ENCODE data around the gene PTPN3.

Gene PTPN3

DNA sequence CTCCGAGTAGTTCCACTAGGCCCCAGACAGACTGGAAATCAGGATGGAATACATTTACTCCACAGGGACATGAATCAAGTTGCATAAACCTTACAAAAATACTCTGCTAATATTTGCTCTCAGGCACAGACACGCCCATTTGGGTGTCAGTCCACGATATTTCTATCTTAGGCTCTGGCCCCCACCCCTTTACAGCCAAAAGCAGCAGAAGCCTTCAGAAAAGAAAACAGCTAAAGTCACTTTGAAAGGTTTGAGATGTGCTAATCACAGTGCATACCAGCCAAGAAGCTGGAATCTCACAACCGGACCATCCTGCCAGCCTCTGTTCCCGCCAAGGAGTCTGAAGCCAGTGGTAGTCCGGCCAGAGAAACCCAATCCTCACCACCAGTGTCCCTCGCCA lies 22.6 kb downstream of the PTPN3 start:
- DNase-seq, result no peak

DNA sequence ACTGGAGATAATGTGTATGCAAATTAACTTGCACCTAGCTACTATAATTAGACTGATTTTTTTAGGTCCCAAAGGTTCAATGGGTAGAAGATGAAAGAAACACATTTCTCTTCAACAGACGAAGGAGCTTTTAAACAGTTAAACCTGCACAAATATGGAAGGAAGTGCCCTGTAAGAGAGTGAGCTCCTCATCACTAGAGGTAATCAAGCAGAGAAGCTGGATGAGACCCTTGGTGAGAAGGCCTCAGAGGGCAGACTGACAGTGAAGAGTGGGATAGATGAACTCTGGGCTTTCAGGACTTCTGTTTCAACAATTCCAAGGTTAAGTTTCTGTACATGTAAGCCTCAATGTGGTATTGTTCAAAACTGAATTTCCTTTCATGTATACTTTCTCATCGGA lies 23.2 kb downstream of the PTPN3 start:
- no peak for DNase-seq

DNA sequence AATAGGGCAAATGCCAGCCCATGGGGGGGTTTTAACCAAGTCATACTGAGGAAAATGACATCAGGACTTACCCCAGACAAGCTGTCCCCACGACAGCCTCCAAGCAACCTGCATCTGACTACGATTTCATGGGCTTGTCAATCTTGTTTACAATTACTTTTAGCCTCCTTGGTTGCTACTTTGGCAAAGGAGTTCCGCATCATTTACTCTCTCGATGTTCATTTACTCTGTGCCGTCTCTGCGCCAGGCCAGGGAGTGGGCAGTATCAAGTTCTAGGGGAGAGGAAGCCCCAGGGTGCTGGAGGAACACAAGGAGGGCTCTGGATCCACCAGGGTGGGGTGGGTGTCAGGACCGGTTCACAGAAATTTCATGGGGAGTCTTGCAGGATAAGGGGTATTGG lies 23.9 kb downstream of the PTPN3 start:
- DNase-seq, result no peak

GRCh38 chr9:109473329-109473728 lies 24.8 kb downstream of the PTPN3 start:
- DNase-seq, result no peak

GRCh38 chr9:109471475-109472393 lies 26.4 kb downstream of the PTPN3 start:
- no peak for DNase-seq

DNA sequence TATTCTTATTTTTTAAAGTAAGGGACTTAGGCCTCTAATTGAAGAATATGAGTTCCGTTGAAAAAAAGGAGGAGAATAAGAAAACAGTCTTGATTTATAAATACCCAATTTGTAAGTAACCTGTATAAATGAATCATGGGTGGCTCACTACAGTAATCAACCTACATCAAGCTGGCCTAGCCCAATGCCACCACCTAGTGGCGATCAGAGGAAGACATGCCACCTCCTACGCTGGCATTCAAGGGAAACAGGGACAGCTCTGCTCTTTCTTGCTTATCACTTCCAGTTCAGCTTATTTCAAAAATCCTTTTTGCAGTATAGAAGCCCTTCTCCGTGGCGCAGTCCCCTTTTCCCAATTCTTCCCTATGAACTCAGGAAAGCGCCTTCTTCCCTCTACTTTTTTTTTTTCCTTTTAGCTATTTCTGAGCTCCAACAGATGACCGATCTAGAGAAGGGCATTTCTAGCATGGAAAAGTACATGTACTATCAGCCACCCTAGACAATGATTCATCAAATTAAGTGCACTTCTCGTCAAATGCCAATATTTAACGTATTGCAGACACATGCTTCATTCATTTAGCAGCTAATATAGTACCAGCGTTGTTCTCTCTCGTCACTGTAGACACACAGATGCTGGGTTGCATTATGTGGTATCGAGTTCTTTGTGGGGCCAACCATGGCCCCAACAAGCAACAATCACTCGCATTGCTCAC lies 28.3 kb downstream of the PTPN3 start:
- DNase-seq, result peak; percentile 66 to 71

GRCh38 chr9:109468927-109469326 lies 29.2 kb downstream of the PTPN3 start:
- no peak for DNase-seq

DNA sequence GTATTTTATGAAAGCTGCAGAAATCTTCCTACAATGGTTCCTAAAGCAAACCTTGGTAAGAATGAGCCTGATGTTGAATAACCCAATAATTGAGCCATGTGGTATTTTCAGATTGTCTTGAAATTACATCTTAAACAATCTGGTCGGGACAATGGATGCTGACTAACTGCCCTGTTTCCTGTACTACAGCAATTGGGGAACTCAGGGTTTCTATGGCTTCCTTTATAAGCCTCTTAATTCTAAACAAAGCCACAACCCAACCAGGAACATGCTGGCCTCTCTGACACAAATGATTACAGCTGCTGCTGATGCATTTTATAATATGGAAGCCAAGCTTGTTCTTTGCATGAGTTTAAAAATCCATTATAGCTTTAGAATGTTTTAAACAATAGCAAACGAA lies 30.2 kb downstream of the PTPN3 start:
- DNase-seq, result no peak

DNA sequence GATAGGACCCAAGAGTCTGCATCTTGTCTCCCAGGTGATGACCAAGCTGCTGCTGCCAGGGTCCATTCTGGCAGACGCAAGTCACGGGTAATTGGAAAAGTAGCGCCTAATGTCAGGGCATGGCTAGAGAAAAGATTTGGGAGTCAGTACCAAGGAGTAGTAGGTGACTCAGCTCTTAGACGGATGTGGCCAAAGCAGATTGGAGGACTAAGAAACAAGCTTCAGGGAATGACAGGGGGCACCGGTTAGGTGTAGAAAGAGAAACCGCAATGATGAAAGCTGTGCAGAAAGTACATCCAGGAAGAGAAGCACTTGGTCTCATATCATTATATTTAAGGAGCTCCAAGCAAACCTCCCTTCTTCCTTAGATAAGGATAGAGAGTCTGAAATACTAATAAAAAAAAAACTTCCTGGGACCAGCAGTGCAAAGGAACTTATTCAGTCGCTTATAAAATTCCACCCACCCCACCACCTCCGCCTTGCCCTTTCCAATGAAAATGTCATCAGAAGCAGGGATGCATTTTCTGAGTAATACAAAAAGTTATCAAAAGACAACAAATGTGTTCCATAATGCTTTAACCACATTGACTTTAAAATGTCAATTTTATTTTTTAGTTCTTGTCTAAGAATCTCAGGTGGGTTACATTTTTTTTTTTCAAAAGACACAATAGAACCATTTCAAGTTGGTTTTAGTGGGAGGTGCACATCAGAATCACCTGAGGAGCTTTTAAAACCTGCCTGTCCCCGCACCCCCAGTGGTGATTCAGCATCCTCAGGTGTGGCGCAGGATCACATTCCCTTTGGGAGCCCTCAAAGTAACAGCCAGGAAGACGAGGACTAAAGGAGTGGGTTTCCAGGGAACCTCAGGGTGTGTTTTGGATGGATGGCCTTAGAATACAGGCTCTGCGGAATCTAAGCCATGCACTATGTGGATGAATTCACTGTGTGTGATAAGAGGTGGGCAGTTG lies 31.2 kb downstream of the PTPN3 start:
- DNase-seq, result no peak

- no peak for DNase-seq
These were observed 34.0 kb downstream of the PTPN3 start for GRCh38 chr9:109463924-109464625.

DNA sequence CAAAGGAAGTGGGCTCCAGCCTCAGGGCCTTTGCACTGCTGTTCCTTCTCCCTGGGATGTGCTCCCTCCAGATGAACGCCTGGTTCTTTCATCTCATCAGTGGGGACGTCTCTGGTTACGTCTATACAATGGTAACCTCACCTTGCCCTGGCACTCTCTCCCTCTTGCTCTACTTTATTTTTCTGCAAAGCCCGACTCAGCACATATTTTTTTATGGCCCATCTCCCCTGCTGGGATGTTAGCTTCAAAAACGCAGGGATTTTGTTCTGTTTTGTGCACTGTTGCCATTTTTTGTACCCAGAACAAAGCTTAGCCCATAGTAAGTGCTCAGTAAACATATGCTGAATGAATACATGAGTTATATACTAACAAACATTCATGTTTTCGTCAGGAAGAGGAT lies 37.5 kb downstream of the PTPN3 start:
- no peak for DNase-seq

- DNase-seq, result no peak
These were observed 38.7 kb downstream of the PTPN3 start for GRCh38 chr9:109459423-109459822.

DNA sequence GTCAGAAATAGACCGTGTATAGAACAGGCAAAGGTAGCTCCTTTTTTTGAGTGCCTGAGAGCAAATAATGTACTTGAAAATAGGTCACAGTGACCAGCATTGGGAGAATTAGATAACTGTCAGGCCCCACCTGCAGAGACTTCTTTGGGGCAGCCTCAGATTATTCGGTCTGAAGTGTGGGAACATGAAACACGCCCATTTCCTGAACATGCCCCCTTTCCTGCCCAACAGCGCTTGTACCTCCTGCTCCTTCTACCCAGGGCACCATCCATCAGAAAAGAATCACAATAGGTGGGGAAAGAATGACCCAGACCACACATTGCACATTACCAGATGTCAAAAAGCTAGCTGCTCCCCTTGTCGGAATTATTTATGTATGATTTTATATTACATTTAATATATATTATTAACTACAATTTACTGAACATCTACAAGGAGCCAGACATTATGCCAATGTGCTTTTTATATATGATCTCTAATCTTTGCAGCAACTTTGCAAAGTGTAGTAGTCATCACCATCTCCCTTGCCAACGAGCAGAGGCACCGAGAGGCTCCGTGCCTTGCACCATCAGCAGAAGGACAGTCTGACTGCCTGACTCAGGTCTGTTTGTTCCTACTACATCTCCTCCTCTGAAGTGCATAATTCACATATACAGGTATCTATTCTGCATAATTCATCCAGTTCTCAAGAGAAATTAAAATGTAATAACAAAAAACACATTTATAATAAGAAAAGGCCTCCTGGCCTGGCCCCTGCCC lies 39.5 kb downstream of the PTPN3 start:
- no peak for DNase-seq

- no peak for DNase-seq
These were observed 41.3 kb downstream of the PTPN3 start for GRCh38 chr9:109456811-109457210.

DNA sequence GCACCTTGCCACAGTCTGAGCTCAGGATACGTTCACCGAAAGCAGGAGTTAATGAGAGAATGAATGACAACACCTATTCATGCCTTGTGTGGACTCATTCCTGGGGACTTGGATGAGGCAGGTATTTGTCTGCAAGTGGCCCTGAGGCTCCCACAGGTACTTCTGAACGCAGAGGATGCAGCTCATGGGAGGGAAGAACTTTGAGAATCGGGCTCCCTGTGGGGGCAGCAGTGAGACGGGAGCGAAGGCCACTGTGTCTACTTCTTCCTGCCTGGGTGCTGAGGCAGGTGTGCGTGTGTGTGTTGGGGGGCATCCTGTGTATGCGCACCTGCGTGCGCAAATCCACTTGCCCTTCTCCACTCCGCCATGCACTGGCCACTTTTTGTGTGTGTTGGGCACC lies 42.2 kb downstream of the PTPN3 start:
- DNase-seq, result no peak

DNA sequence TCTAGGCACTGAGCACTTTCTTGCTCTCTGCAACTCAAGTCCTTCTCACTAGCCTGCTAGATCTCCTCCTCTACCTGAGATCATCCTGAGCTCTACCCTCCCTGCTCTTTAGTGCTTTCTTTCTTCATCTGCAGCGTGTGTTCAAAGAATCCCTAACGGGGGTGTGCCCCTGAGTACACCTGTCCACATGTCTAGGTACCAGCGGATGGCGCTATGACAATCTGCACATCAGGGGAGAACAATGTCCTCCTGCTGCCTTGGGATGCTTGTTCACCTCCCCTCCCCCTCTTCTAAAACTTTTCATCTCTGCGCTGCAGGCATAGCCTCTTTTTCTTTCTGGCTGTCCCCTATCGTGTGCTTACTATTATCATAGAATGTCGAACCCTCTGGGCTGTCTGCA lies 42.7 kb downstream of the PTPN3 start:
- no peak for DNase-seq

DNA sequence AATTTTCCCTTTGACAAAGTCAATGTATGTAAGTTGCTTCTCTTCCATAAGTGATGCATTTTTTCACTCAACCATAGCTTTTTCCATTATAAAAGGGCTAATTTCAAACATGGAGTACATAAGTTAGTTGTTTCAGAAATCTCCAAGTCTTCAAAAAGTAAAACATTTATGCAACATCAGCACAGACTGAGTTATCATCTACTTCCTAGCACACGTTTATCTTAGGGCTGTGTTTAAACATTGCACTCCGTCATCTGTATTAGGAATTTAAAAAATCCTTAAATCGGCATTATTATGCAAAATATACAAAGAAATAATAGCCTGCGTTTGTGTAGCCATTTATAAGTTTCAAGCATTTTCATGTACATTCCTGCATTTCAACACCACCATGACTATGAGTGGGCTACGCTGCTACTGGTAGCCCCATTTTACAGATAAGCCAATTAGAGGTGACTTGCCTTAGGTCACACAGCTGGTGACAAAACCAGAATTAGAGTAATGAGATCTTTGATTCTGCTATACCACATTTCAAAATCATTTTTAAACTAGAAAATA lies 43.4 kb downstream of the PTPN3 start:
- DNase-seq, result no peak

- DNase-seq, result no peak
These were observed 44.1 kb downstream of the PTPN3 start for GRCh38 chr9:109454041-109454440.

GRCh38 chr9:109453210-109453842 lies 44.8 kb downstream of the PTPN3 start:
- DNase-seq, result no peak

- no peak for DNase-seq
These were observed 45.3 kb downstream of the PTPN3 start for GRCh38 chr9:109452761-109453160.

Measured in stimulated activated CD4-positive, alpha-beta T cell treated with anti-CD3 and anti-CD28 coated beads, Interleukin-2, amount 100 ng/mL, for 24 hours (primary cell).